HG02970 (cell line): Measurements from ENCODE around the gene DIAPH2.
A peak's percentile ranks its signal among the peaks of the same experiment; 100 is the strongest.

ENCODE experiments used
- ATAC-seq: cut with Tn5 transposase; IDR thresholded peaks from one replicate; pipeline ENCODE4 v1.9.1; 2021; ENCODE audit warnings: mild to moderate bottlenecking, moderate library complexity, moderate number of reproducible peaks; ENCODE audit not compliant: unreplicated experiment, low FRiP score

Gene DIAPH2

DNA sequence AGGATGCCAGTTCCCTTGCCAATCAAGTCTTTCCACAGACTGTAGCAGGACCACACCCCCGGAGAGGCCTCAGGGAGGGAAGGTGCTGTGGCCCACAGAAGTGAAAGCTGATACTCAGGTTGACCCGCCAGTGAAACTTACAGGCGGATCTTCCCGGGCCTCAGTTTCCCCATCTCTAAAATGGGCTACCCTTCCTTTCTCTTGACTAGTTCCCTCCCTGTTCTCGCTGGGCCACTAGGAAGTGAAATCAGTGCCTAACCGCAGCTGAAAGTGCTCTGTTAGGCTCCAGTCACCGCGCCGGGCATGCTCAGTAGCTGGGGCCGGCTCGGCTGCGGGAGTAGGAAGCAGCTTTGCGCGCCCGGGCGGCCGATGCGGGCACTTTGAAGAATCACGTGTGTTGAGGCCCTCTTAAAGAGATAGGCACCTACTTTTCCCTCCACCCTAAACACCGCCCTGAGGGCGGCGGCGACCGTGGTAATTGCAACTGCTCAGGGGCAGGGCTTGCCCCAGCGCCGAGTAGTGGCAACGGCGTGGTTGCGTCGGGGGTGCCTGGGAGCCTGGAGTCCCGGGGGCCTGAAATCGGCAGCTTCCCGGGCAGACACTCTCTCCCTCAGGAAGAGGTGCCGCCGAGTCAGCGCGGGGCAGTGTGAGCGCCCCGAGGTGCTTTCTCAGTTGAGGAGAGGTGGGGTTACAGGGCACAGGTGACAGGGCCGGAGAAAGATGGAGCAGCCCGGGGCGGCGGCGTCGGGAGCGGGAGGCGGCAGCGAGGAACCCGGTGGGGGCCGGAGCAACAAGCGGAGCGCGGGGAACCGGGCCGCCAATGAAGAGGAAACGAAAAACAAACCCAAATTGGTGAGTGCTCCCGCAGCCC lies at the start of gene DIAPH2:
DIAPH2 (plus strand) TSS at position 504 of the 871 bp plus-strand sequence.
- peak; percentile 84 for ATAC-seq

DNA sequence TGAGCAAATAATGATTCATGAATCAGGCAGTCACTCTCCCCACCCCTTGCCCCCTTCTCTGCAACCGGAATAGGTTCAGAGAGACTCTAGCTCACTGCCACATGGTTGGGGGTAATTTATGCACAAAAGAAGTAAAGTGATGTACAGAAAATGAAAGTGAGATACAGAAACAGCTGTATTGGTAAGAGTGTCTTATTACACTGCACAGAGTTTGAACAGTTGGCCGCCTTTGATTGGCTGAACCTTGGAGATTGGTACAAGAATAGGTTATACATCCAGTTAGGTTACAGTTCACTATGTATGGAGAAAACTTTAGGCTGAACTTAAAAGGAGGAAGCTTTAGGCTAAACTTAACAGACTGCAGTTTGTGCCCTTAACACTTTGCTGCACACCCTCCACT lies 34.6 kb upstream of the DIAPH2 start:
- no peak for ATAC-seq

DNA sequence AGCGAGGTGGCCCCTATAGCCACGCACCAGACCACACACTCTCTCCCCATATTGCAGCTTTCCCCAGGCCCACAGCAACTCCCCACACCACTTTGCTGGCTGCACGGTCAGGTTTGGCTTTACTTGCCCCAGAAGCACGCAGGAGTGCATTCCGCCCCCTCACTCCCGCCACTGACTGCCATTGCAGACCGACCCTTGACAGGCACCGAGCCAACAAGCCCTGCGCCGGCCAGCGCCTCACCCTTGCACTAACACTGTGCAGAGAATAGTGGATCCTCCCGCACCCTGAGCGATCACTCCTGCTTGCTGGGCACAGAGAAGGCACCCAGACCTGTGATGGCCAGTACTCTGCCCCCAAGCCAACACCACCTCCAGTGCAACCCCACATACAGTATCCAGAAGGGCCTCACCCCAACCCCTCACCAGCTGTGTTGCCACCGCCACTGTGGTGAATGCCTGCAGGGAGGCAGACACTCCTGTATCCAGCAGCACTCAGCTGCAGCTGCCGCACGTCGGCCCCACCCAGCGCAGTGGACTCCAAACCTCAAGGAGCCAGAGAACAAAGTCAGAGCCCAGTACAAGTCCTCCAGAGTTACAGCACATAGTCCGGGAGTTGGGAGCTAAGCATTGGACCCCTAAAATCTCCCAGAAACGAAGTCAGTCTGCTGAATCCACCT lies 28.6 kb upstream of the DIAPH2 start:
- no peak for ATAC-seq

DNA sequence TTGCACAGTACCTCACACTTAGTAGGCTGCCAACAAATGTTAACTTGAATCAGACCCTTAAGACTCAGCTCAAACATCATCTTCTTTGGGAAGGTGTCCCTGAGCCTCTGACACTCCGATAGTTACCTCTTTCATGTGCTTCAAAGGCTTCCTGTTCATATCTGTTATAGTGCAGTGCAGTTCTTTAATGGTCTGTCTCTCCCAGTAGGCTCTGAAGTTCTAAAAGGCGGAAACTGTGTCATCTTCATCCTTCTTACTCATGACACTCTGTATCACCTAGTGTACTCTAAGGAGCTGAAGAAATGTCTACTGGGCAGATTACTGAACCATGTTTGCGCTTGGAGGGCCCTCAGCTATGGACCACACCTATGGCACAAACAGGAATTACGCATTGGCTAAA lies 2.1 kb upstream of the DIAPH2 start:
- ATAC-seq = no peak

DNA sequence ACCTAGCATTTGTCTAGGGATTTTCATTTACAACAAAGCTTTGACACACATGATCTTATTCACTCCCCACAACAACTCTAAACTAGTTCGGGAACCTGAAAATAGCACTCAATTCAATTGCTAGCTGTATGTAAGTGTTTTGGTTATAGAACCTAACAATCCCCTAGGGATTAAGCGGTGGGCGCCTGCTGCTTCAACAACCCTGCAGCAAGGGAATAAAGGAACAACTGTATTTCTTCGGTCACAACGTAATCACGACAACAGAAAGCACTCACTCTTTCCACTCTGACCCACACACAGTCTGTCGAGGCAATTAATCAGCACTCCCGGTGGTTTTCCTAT lies 674 bp upstream of the DIAPH2 start:
- ATAC-seq = no peak

DNA sequence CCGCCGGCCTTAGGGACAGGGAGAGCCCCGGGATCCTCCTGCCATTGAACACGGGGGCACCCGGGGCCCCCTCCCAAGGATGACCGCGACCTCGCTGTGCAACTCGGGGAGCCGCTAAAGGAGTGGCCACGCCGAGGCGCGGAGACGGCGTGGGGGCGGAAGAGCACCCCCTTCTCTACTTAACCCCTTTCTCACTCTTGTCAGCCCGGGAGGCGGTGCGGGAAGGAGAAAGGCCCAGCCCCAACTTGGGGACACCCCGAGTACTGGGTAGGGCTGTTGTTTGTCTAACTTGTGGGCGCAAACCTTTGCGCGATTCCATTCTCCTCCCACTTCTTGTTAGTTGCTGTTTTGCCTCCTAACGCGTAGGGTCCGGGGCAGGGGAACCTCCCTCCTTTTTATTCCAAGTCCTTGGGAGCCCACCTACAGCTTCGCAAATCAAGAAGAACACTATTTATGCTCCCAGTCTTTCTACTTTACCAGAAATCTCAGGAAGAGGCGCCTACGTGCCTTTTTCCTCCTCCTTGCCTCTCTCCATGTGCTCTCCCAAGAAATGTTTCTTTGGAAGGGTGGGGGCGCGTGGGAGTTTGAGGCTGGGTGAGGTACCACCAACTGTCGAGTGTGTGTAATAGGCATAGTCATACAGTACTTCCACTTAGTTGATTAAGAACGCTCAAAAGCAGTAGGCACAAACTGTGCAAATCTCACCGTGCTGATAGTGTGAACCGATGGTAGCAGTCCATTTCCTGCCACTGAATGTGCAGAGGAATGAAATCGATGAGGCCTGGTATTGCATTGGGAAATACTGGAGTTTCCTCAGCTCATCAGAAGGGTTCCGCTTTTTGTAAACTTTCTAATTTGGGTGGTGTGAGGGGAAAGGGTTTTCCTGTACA lies 813 bp downstream of the DIAPH2 start:
- ATAC-seq = peak; percentile 22

DNA sequence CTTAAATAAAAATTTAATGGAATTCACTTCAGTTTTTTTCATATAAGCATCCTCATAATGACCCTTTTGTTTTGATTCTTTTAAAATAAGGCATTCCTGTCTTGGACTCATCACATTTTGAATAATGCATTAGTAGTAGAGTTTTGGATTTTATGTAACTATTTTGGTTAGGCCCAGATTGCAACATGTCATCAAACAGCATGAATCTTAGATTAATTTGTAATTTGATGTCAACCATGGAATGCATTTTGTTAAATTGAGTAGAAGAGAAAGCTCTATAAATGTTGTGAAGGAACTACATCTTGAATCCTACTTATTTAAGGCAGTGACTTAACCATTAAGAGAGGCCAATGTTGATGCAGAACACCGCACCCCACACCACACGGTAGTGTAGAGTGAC lies 3.1 kb downstream of the DIAPH2 start:
- no peak for ATAC-seq

DNA sequence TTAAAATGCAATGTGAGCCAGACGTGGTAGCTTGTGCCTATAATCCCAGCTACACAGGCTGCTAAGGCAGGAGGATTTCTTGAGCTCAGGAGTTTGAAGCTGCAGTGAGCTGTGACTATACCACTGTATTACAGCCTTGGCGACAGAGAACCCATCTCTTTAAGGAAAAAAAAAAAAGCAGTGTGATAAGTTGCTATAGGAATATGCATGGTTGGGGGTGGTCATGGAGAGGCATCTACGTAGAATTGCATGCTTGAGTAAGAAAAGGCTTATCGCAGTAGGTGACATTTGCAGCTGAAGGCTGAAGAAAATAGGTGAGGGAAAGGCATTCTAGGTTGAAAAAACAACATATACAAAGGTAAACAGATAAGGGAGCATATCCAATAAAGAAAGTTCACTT lies 4.1 kb downstream of the DIAPH2 start:
- no peak for ATAC-seq

DNA sequence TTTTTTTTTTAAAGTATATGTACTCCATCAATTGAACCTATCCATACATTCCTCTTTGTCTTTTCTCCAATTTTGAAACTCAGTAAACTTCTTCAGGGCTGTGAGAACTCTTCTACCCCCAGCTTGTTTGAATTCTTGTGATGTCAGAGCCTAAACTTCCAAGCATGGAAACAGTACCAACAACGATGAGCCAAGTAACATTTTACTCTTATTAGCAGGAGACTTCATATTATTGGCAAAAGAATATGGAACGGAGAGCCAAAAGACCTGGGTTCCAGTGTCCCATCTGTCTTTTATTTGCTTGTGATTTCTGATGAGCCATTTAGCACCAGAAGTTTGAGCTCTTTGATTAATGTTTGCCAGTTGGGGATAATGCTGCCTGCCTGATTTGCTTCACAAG lies 5.3 kb downstream of the DIAPH2 start:
- ATAC-seq = no peak

DNA sequence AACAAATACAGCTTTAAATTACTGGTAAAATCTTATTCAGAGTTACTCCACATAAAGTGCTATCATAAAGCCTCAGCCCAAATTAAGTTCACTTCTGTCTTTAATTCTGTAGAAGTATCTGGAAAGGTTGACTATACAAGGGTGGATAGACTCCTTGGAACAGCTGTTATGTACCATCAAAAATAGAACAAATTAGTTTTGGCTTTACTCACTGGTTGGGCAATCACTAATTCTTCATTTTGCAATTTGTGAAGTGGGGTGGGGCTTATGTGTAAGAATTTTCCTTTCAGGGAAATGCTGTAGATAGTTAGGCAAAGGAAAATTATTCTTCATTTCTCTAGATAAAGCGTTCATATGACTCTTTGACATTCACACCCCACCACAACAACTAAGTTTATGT lies 7.8 kb downstream of the DIAPH2 start:
- ATAC-seq = no peak

DNA sequence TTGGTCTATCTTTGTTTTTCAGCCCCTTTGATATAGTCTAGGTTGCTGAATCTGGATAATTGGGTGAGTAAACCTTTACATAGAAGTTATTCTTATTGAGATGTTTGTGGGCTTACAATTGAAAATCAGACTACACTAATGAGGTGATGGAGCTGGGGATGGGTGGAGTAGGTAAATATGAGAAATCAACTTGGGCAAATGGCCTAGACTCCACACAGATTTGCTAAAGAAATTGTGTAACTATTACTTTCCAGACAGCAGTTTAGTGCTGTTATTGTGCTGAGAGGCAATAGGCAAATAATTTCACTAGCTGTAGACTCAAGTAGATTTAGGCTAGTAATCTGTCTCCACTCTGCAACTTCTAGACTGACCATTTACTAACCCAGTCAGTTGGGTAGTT lies 8.2 kb downstream of the DIAPH2 start:
- no peak for ATAC-seq

DNA sequence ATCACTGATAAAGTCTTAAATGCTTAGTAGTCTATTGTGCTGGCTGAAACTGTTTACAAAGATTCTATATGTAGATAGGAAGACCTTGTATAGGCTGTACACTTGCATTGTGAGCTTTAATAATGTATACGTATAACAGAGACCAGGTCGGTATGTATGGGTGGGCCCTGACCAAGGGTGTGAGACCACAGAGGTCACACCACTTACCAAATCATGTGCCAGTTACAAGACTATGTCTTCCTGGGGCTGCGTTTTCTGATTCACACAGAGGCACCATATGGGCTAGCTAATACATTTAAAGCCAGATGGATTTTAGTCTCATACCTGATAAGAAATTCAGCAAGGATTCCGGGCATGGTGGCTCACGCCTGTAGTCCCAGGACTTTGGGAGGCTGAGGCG lies 8.8 kb downstream of the DIAPH2 start:
- no peak for ATAC-seq

DNA sequence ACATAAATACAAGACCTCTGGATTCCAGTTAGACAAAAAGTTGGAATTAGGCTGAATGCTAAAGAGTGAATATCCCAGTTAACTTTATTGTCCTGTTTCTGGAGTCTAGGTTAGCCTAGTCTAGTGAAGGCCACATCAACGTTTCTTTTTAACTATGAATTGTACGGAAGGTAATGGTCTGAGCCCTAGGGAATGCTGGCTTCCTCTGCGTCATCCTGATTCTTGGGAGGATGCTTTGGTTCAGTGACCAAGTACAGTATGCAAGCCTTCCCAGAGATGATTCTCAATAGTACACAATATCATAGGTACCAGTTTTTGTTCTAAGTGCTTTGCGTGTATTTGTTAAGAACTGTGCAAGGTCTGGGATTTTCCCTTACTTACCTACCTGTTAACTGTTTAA lies 11.8 kb downstream of the DIAPH2 start:
- no peak for ATAC-seq

DNA sequence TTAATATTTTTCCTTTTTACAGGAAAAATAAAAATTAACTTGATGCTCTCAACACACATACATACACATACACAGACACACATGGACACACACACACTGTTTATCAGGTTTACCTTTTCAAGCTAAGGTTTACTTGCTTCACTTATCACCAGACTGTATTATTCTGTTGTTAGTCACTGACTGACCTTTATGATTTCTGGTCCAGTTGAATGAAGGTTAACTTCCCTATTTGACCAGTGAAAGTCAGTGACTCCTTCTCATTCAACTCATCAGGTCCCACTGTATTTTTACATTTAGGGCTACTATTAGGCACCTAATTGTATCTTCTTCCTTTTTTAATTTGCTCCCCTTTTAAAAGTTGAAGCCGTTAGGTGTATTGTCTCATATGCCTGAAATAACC lies 16.0 kb downstream of the DIAPH2 start:
- no peak for ATAC-seq

DNA sequence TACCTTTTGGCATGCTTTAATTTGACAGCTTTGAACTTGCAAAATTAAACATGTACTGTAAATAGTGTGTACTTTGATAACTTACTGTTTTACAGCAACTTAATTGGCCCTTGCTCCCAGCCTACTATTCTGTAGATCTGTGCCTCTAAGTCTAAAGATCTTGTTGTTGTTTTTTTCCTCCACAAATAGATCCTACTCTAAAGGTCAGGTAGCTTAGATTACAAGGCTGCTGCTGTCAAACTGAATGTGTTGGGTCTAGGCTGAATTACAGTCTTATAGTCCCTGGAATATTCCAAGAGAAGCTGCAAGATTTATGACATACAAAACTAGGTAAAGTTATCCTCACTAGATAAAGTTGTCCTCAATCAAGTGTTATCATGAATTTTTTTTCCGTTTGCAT lies 18.7 kb downstream of the DIAPH2 start:
- no peak for ATAC-seq

DNA sequence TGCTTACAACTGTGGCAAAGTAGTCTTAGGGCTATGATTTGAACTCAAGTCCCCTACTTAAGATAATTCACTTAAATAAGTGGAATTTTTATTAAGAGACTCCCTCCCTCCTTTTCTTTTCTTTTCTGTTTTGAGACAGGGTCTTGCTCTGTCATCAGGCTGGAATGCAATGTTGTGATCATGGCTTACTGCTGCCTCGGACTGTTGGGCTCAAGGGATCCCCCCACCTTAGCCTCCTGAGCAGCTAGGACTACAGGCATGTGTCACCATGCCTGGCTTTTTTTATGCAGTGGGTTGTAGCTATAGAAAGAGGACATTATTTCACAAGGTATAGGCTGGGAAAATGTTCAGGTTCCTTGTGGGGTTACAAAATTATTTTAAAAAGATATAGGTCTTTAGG lies 19.2 kb downstream of the DIAPH2 start:
- ATAC-seq = no peak

DNA sequence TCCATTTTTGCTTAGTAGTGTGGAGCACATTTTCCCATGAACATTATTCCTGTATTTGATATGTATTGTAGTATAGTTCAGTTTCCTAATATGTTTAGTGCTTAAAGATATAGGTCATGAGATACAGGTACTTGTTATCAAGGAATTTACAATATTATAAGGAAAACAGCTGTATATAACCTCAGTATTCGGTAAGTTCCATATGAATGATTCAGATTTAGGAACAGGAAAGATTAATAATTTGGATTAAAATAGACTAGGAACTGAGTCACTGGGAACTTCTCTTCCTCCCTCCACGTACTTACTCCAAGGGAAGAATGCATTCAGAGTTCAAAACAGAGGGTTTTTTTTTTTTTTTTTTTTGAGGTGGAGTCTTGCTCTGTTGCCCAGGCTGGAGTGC lies 20.0 kb downstream of the DIAPH2 start:
- ATAC-seq = no peak

DNA sequence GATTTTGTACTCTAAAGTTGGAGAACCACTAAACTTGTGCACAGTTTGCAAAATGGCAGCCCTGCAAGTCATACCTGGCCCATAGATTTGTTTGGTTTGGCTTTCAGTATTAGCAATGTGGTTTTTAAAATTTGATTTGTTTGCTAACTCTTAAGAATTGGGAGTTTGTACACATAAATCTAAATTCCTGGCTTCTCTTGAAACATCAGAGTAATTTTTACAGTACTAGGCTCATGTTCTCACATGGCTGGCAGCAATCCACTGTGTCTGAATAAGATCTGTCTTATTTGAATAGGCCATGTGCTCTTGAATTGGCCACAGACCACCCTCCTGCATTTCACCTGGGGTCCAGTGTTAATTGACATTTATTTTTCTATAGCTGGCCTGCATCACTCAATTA lies 21.3 kb downstream of the DIAPH2 start:
- ATAC-seq = no peak

DNA sequence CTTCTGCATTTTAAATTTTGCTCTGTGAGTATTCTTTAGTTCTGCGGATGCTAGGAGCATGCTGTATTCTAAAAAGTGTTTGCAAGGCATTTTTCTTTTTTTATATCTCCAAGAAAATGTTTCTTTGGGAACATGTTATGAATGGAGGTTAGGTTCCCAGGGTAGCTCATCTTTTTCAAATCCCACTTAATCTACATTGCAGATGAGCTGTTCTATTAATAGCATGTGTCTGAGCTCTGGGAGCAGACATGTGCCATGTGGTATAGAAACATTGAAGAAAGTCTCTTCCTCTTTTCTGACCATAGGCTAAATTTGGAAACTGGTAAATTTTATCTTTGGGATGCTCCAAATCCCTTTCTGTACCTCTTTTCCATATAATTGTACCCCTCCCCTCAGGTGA lies 23.2 kb downstream of the DIAPH2 start:
- no peak for ATAC-seq

DNA sequence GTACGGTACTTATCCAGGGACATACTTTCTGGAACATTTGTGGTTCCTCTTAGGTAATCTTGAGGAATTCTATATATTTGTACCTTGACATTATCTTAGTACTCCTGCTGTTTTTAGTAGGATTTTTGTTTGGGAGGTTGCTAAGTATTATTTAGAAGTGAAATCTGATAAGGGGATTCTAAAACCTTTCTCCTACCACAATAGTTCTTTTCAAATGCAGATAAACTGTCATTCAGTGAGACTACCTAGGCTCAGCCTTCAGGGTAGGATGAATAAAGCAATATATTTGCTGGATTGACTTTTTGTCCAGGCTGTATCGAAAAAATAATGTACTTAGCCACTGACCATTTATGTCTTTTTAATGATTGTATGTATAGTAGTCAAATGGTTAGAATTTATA lies 25.4 kb downstream of the DIAPH2 start:
- no peak for ATAC-seq

DNA sequence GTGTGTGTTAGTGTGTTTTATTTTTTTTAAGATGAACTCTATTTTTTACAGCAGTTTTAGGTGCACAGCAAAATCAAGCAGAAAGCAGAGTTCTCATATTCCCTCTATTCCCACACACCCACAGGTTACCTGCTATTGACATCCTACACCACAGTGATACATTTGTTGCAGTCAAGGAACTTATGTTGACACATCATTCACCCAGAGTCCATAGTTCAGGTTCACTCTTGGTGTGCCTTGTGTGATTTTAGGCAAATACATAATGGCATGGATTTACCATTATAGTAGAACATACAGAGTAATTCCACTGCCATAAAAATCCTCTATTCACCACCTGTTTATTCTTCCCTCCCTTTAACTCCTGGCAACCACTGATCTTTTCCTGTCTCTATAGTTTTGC lies 28.7 kb downstream of the DIAPH2 start:
- ATAC-seq = no peak
